Ovary (tissue), 9 donors: ENCODE results near the gene DGKI. TPM values are rescaled to one million over a fixed set of nuclear protein-coding genes. Genes with fewer than 3 reads are reported as not detected.

ENCODE experiments used
- DNase-seq, 5 donors: peaks; one replicate each; pipeline ENCODE4 v3.0.0-alpha.2; 2019 to 2020
- H3K27ac ChIP-seq, 2 donors: fragments of 200-600 bp; one replicate each; pipeline versions ENCODE4 v1.5.1 to v1.8.0; 2019 to 2022
- H3K27me3 ChIP-seq: fragments of 200-600 bp; one replicate; pipeline ENCODE4 v1.8.0; 2022
- H3K36me3 ChIP-seq: fragments of 200-600 bp; sonication (generic); one replicate; pipeline ENCODE4 v1.5.1; 2019
- H3K4me1 ChIP-seq: one replicate; pipeline ENCODE4 v1.8.1; 2013; ENCODE audit warnings: mild to moderate bottlenecking, moderate library complexity; ENCODE audit not compliant: insufficient read depth
- H3K4me3 ChIP-seq: fragments of 200-600 bp; sonication (generic); one replicate; pipeline ENCODE4 v1.5.1; 2017
- H3K9me3 ChIP-seq, 2 donors: fragments of 200-600 bp in 1 of 2; sonication (generic) in 1 of 2; one replicate each; pipeline versions ENCODE4 v1.5.1 to v1.8.1; 2013 to 2019; ENCODE audit warnings: mild to moderate bottlenecking in 1 of 2, moderate library complexity in 1 of 2
- EP300 ChIP-seq: sonication (generic); formaldehyde crosslinking; IDR thresholded peaks from one replicate; pipeline ENCODE4 v1.6.1; 2017; ENCODE audit warnings: antibody characterized with exemption
- POLR2A ChIP-seq: fragments of 450-650 bp; IDR thresholded peaks from one replicate; pipeline ENCODE4 v1.6.1; 2017; ENCODE audit warnings: antibody characterized with exemption, mild to moderate bottlenecking, moderate library complexity
- WGBS, 3 donors: extraction: QIAGEN DNeasy Blood & Tissue Kit in 1 of 3; methylation state at CpG; one replicate each; pipeline versions ENCODE4 v1.1.5 to v1.1.7; 2013 to 2017; 5-methylcytosine and 5-hydroxymethylcytosine counted together
- intact Hi-C, 4 donors: fragments of 100-400 bp; cut with DNase I; formaldehyde crosslinking; loops; one replicate each; pipeline versions ENCODE4 v1.11.0 to v1.15.1; 2022 to 2023
- polyA plus RNA-seq, 2 donors: library from polyadenylated mRNA; stranded (reverse); fragments of 200-250 nt in 1 of 2; fragments of 350-450 nt in 1 of 2; fragmentation: Illumina TruSeq in 1 of 2; extraction: RNeasy Lipid Tissue Mini Kit (QIAGEN cat#74804) in 1 of 2; gene quantifications; one replicate each; pipeline ENCODE4 v1.2.3, GENCODE V29; 2013 to 2014
- total RNA-seq, 7 donors: library from RNA; depleted of rRNA in 2 of 7; stranded (reverse); fragments of >200 nt in 2 of 7; fragmentation: NEBNext Ultra II Directional in 3 of 7; extraction: Animal tissue kit (Norgen Biotek cat#: 25700) in 3 of 7; gene quantifications; one replicate each; pipeline versions ENCODE4 v1.1.0 to v1.2.4, GENCODE V29; 2016 to 2023
- TF ChIP-seq, protein P1 (sequence below), 3 donors: fragments of 450-650 bp in 2 of 3; fragments of 200-600 bp in 1 of 3; IDR thresholded peaks; one replicate each; pipeline versions ENCODE4 v1.5.1 to v1.8.0; 2016 to 2022; ENCODE audit warnings: antibody characterized with exemption in 3 of 3, mild to moderate bottlenecking in 1 of 3
- donor health status: DM: no; HTN: no; CAD: no; lungs with moderate emphysema.
- donor health status: DM: no; HTN: no; CAD: no.
- donor health status: Bipolar disorder and iron deficiency.
- donor health status: DM: yes; HTN: yes; CAD: no.
- donor health status: DM: no; HTN: no; CAD: no.
- donor health status: DM: yes; HTN: yes; CAD: no.

Gene DGKI
- total and polyA plus RNA-seq, 9 donors, result 0.10 to 1.3 (median 0.29) TPM

DNA sequence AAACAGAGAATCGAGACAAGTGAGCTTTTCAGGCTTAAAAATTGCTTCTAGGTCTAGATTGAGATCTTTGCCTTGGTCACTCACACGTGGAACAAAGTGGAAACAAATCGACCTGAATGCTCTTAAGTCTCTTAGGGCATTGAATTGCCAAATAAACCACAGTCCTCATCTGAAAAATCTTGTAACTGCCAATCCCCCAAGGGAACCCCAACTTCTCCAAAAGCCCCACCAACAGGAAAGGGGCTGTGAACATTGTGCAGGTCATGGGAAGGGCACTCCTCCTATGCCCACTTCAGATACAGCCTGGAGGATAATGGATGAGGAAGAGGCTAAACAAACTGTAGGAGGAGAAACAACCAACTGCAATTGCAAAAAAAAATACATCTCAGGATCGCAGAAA, 91.3 kb downstream of the DGKI start:
- H3K4me1 ChIP-seq, result no peaks in the 10 kb centered on the region
- no peaks in the 10 kb centered on the region for H3K9me3 ChIP-seq
- intact Hi-C loops, result no loop called here
- H3K27me3 ChIP-seq, result no peaks in the 10 kb centered on the region
- H3K4me3 ChIP-seq, result no peak overlapping the region
- no peak overlapping the region for H3K27ac ChIP-seq
- whole genome bisulfite sequencing, 3 donors, result 67 to 77% (median 72%) methylated on average over 4 of the region's 4 CpGs
- no peaks in the 10 kb centered on the region for H3K36me3 ChIP-seq
- no peak for DNase-seq
- TF ChIP-seq POLR2A (no peak), EP300 (no peak)
- TF ChIP-seq, protein P1, sequence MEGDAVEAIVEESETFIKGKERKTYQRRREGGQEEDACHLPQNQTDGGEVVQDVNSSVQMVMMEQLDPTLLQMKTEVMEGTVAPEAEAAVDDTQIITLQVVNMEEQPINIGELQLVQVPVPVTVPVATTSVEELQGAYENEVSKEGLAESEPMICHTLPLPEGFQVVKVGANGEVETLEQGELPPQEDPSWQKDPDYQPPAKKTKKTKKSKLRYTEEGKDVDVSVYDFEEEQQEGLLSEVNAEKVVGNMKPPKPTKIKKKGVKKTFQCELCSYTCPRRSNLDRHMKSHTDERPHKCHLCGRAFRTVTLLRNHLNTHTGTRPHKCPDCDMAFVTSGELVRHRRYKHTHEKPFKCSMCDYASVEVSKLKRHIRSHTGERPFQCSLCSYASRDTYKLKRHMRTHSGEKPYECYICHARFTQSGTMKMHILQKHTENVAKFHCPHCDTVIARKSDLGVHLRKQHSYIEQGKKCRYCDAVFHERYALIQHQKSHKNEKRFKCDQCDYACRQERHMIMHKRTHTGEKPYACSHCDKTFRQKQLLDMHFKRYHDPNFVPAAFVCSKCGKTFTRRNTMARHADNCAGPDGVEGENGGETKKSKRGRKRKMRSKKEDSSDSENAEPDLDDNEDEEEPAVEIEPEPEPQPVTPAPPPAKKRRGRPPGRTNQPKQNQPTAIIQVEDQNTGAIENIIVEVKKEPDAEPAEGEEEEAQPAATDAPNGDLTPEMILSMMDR (IDR thresholded peaks at IDR 0.05), result no peak

DNA sequence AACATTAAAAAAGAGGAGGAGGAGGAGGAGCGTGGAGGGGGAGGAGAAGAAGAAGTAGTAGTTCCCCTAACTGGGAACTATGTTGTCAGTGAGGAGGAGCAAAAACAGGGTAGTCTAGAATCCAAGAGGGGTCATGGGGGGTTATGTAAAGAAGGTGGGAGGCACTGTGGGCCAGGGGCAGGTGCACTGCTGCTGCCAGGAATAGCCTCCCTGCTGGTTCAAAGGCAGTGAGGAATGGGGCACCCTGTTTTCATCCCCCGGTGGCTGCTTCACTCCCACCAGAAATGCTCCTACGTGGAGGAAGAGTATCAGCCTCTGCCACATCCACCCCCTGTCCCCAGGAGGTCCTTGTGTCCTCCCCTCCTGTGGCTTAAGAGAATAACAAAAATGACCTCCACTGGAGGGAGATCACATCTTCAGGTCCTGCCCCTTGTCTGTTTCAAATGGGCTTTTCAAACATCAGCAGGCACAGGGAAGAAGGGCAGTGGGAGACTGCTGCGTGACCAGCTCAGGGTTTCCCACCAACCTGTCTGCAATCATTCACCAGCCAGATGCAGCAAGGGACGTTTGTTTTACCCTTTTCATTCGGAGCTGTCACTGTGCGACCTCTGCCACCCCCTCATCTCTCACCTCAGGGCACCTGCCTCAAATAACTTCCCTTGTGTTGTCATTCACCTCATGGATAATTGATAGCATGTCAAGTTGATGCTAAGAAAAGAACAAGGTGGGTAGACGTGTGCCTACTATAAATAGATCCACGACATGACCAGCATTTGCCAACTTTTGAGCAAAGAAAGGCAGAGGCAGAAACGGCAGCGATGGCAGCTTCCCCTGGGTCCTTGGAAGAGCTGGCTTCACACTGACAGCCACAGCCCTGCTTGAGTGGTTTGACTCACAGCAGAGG, 92.6 kb downstream of the DGKI start:
- no peak overlapping the region for H3K4me3 ChIP-seq
- no peak for DNase-seq
- intact Hi-C loops, result no loop called here
- no peak overlapping the region for H3K27ac ChIP-seq
- 29 to 37% (median 30%) methylated on average over 11 of the region's 11 CpGs for WGBS, 3 donors
- no peaks in the 10 kb centered on the region for H3K36me3 ChIP-seq
- no peaks in the 10 kb centered on the region for H3K4me1 ChIP-seq
- no peaks in the 10 kb centered on the region for H3K27me3 ChIP-seq
- H3K9me3 ChIP-seq, result no peaks in the 10 kb centered on the region
- TF ChIP-seq, protein P1 (IDR thresholded peaks at IDR 0.05), result no peak
- TF ChIP-seq EP300, result no peak
- no peak for TF ChIP-seq POLR2A

DNA sequence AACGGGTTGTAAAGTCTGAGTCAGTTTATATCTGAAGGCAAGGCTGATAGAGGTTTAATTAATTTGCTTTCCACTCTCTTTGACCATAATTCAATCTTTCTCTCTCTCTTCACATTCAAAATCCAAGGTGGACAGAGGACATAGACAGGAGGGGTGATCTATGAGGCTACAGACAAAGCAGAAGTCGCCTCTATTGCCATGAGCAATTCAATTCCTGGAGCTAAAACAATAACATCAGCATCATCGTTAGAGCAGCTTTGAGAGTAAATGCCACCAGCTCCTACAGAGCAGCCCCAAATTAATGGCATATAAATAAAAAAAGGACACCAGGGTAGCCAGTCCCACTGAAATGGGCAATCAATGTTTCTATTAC, 93.2 kb downstream of the DGKI start:
- intact Hi-C loops, result no loop called here
- no peak overlapping the region for H3K27ac ChIP-seq
- no peak overlapping the region for H3K4me3 ChIP-seq
- no peak for DNase-seq
- 30 to 51% (median 46%) methylated on average over 3 of the region's 3 CpGs for WGBS, 3 donors
- no peaks in the 10 kb centered on the region for H3K4me1 ChIP-seq
- TF ChIP-seq, protein P1 (IDR thresholded peaks at IDR 0.05), result no peak
- TF ChIP-seq EP300 (no peak), POLR2A (no peak)
- no peaks in the 10 kb centered on the region for H3K9me3 ChIP-seq
- H3K27me3 ChIP-seq, result no peaks in the 10 kb centered on the region
- no peaks in the 10 kb centered on the region for H3K36me3 ChIP-seq

DNA sequence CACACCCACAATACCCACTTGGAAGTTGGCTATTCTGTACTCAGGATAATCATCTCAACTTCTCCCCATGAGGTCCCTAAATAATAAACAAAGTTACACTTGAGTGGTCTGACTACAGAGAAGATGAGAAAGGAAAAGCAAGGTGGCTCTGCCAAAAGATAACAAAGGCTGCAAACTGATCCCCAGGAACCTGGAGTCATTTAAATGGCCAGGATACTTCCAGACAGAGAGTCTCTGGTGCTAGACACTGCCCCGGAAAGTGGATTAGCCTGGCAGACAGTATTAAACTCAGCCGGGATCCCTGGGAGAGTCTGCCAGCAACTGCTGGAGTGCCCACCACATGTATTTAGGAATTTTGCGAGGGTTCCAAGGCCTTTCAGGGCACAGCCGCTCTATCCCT, 93.7 kb downstream of the DGKI start:
- no peak for DNase-seq
- 58 to 71% (median 68%) methylated on average over 4 of the region's 4 CpGs for WGBS, 3 donors
- H3K36me3 ChIP-seq, result no peaks in the 10 kb centered on the region
- H3K4me1 ChIP-seq, result no peaks in the 10 kb centered on the region
- H3K4me3 ChIP-seq, result no peak overlapping the region
- no peaks in the 10 kb centered on the region for H3K27me3 ChIP-seq
- TF ChIP-seq EP300, result no peak
- TF ChIP-seq POLR2A, result no peak
- TF ChIP-seq, protein P1 (IDR thresholded peaks at IDR 0.05), result no peak
- H3K27ac ChIP-seq, result no peak overlapping the region
- intact Hi-C loops, result no loop called here
- H3K9me3 ChIP-seq, result no peaks in the 10 kb centered on the region
